Adrenal gland (tissue), 12 donors: ENCODE data around the gene MAD1L1. TPM values are rescaled to one million over a fixed set of nuclear protein-coding genes. Genes with fewer than 3 reads are reported as not detected.
A peak's percentile ranks its signal among the peaks of the same experiment; 100 is the strongest.

ENCODE experiments used
- DNase-seq, 7 donors: peaks; one replicate each; pipeline ENCODE4 v3.0.0-alpha.2; 2019 to 2020
- H3K27ac ChIP-seq, 5 donors: fragments of 200-600 bp; sonication (generic) in 4 of 5; 1 replicate in 3 of 5; 2 replicates in 2 of 5; pipeline versions ENCODE4 v1.5.1 to v1.8.0; 2016 to 2020; ENCODE audit warnings: mild to moderate bottlenecking in 1 of 5
- H3K27me3 ChIP-seq: fragments of 200-600 bp; 2 replicates; pipeline ENCODE4 v1.8.0; 2021
- H3K36me3 ChIP-seq, 2 donors: fragments of 200-600 bp; replicated peaks in 1 of 2; 1 replicate in 1 of 2; 2 replicates in 1 of 2; pipeline versions ENCODE4 v1.5.1 to v1.8.0; 2018 to 2022
- H3K4me1 ChIP-seq, 2 donors: fragments of 200-600 bp; replicated peaks in 1 of 2; 1 replicate in 1 of 2; 2 replicates in 1 of 2; pipeline versions ENCODE4 v1.5.1 to v1.8.0; 2018 to 2021
- H3K4me3 ChIP-seq, 4 donors: fragments of 200-600 bp; sonication (generic) in 3 of 4; one replicate each; pipeline ENCODE4 v1.5.1; 2016 to 2018
- H3K9me3 ChIP-seq, 3 donors: fragments of 200-600 bp; sonication (generic) in 1 of 3; replicated peaks in 1 of 3; 1 replicate in 2 of 3; 2 replicates in 1 of 3; pipeline versions ENCODE4 v1.5.1 to v1.8.0; 2016 to 2021
- POLR2A ChIP-seq, 2 donors: fragments of 450-650 bp; IDR thresholded peaks; one replicate each; pipeline ENCODE4 v1.6.1; 2017; ENCODE audit warnings: antibody characterized with exemption in 2 of 2, mild to moderate bottlenecking in 2 of 2, moderate library complexity in 1 of 2
- WGBS, 4 donors: extraction: QIAGEN DNeasy Blood & Tissue Kit in 2 of 4; methylation state at CpG; one replicate each; pipeline versions ENCODE4 v1.1.5 to v1.1.7; 2013 to 2017; 5-methylcytosine and 5-hydroxymethylcytosine counted together
- intact Hi-C, 2 donors: fragments of 100-400 bp; cut with DNase I; formaldehyde crosslinking; loops; one replicate each; pipeline versions ENCODE4 v1.14.1 to v1.15.0; 2022 to 2023
- polyA plus RNA-seq, 3 donors: library from polyadenylated mRNA; stranded (reverse); fragments of 200-250 nt in 2 of 3; fragments of 350-450 nt in 1 of 3; fragmentation: Illumina TruSeq in 1 of 3; extraction: RNeasy Lipid Tissue Mini Kit (QIAGEN cat#74804) in 1 of 3; gene quantifications; one replicate each; pipeline ENCODE4 v1.2.3, GENCODE V29; 2013 to 2014
- total RNA-seq, 9 donors: library from RNA; depleted of rRNA in 4 of 9; stranded (reverse); fragments of >200 nt in 4 of 9; fragments of 120-200 nt in 1 of 9; fragmentation: NEBNext Ultra II Directional in 1 of 9; extraction: Animal tissue kit (Norgen Biotek cat#: 25700) in 1 of 9; gene quantifications; one replicate each; pipeline versions ENCODE4 v1.1.0 to v1.2.4, GENCODE V29; 2013 to 2023
- TF ChIP-seq, protein P1 (sequence below), 6 experiments: fragments of 450-650 bp in 4 of 6; fragments of 200-600 bp in 2 of 6; sonication (generic) in 1 of 6; IDR thresholded peaks; 1 replicate in 5 of 6; 2 replicates in 1 of 6; pipeline versions ENCODE4 v1.5.1 to v1.8.0; 2016 to 2021; ENCODE audit warnings: antibody characterized with exemption in 6 of 6, mild to moderate bottlenecking in 2 of 6, moderate library complexity in 1 of 6
- donor health status: healthy with polysubstance abuse.
- donor health status: Bipolar disorder and iron deficiency.
- donor health status: DM: yes; HTN: yes; CAD: no.
- donor health status: DM: no; HTN: no; CAD: no.
- donor health status: DM: no; HTN: no; CAD: no.
- donor health status: DM: yes; HTN: yes; CAD: no.

The MAD1L1 gene
- total and polyA plus RNA-seq, 12 donors: 6.7 to 87.7 (median 28.9) TPM

GRCh38 chr7:2012044-2012900 lies 220.5 kb downstream of the MAD1L1 start:
- Histone ChIP-seq H3K27me3 (no peaks in the 10 kb centered on the region), H3K36me3 (no peaks in the 10 kb centered on the region), H3K27ac (no peak overlapping the region), H3K4me1 (no peaks in the 10 kb centered on the region), H3K9me3 (no peaks in the 10 kb centered on the region), H3K4me3 (no peak overlapping the region)
- 94 to 96% (median 95%) methylated on average over 25 to 28 of the region's 28 CpGs for WGBS, 4 donors
- DNase-seq: peak in 1 of 7 donors; percentile 4
- TF ChIP-seq, protein P1, sequence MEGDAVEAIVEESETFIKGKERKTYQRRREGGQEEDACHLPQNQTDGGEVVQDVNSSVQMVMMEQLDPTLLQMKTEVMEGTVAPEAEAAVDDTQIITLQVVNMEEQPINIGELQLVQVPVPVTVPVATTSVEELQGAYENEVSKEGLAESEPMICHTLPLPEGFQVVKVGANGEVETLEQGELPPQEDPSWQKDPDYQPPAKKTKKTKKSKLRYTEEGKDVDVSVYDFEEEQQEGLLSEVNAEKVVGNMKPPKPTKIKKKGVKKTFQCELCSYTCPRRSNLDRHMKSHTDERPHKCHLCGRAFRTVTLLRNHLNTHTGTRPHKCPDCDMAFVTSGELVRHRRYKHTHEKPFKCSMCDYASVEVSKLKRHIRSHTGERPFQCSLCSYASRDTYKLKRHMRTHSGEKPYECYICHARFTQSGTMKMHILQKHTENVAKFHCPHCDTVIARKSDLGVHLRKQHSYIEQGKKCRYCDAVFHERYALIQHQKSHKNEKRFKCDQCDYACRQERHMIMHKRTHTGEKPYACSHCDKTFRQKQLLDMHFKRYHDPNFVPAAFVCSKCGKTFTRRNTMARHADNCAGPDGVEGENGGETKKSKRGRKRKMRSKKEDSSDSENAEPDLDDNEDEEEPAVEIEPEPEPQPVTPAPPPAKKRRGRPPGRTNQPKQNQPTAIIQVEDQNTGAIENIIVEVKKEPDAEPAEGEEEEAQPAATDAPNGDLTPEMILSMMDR (IDR thresholded peaks at IDR 0.05): no peak
- intact Hi-C loops: no loop called here

GRCh38 chr7:2011266-2012043 lies 221.3 kb downstream of the MAD1L1 start:
- H3K9me3 ChIP-seq: no peaks in the 10 kb centered on the region
- DNase-seq: peak in 1 of 7 donors; percentile 3
- H3K4me1 ChIP-seq: no peaks in the 10 kb centered on the region
- 94 to 98% (median 96%) methylated on average over 9 to 17 of the region's 17 CpGs for WGBS, 4 donors
- no peaks in the 10 kb centered on the region for H3K36me3 ChIP-seq
- intact Hi-C loops: no loop called here
- no peaks in the 10 kb centered on the region for H3K27me3 ChIP-seq
- TF ChIP-seq, protein P1 (IDR thresholded peaks at IDR 0.05): no peak
- H3K4me3 ChIP-seq: no peak overlapping the region
- H3K27ac ChIP-seq: no peak overlapping the region

GRCh38 chr7:2010551-2011265 lies 222.0 kb downstream of the MAD1L1 start:
- TF ChIP-seq POLR2A (IDR thresholded peaks at IDR 0.05): no peak
- TF ChIP-seq, protein P1 (IDR thresholded peaks at IDR 0.05): no peak
- Histone ChIP-seq H3K4me1 (no peaks in the 10 kb centered on the region), H3K27ac (no peak overlapping the region), H3K36me3 (no peaks in the 10 kb centered on the region), H3K27me3 (no peaks in the 10 kb centered on the region), H3K9me3 (no peaks in the 10 kb centered on the region), H3K4me3 (no peak overlapping the region)
- 90 to 94% (median 92%) methylated on average over 28 to 29 of the region's 29 CpGs for WGBS, 4 donors
- DNase-seq: peak in 1 of 7 donors; percentile 3
- intact Hi-C loops: no loop called here

DNA sequence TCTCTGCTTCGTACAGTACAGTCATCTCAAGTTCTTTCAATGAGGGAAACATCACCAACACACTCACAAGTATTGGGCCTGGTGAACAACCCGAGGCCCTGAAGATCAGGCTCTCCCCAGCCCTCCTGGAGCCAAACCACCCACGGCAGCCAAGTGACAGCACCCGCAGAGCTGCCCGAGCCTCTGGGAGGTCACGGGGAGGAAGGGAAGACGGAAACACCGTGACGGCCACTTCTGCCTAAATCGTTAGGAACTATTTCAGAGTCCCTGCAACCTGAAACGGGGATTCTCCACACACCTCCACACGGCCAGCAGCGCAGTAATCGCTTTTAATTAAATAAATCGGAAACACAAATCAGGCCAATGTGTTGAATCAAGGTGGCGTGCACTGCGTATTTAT lies 222.6 kb downstream of the MAD1L1 start:
- Histone ChIP-seq H3K4me1 (no peaks in the 10 kb centered on the region), H3K9me3 (no peaks in the 10 kb centered on the region), H3K27me3 (no peaks in the 10 kb centered on the region), H3K27ac (no peak overlapping the region), H3K36me3 (no peaks in the 10 kb centered on the region), H3K4me3 (no peak overlapping the region)
- intact Hi-C loops: no loop called here
- peak in 1 of 7 donors; percentile 2 for DNase-seq
- TF ChIP-seq POLR2A (IDR thresholded peaks at IDR 0.05): no peak
- TF ChIP-seq, protein P1 (IDR thresholded peaks at IDR 0.05): no peak
- WGBS, 4 donors: 92 to 95% (median 93%) methylated on average over 17 of the region's 17 CpGs
